Transverse colon (tissue), 4 donors: Measurements from ENCODE around the gene ZNF69. TPM values are rescaled to one million over a fixed set of nuclear protein-coding genes. Genes with fewer than 3 reads are reported as not detected.
"Not testable (repeated sequence)": the region's sequence is repeated elsewhere in the genome, so short reads cannot be mapped to it uniquely, and the experiment has no call there.

Source experiments
- DNase-seq: peaks from one replicate; pipeline ENCODE4 v3.0.0-alpha.2; 2019
- H3K27ac ChIP-seq, 4 donors: fragments of 200-600 bp; sonication (generic); 2 replicates each; pipeline ENCODE4 v1.5.1; 2016 to 2018; ENCODE audit warnings: inconsistent platforms in 4 of 4
- H3K27me3 ChIP-seq: fragments of 200-600 bp; sonication (generic); 2 replicates; pipeline ENCODE4 v1.5.1; 2017; ENCODE audit warnings: inconsistent platforms
- H3K36me3 ChIP-seq, 4 donors: fragments of 200-600 bp; sonication (generic); 2 replicates each; pipeline ENCODE4 v1.5.1; 2017 to 2019; ENCODE audit warnings: inconsistent platforms in 4 of 4
- H3K4me1 ChIP-seq, 4 donors: fragments of 200-600 bp; sonication (generic); 2 replicates each; pipeline ENCODE4 v1.5.1; 2017 to 2020; ENCODE audit warnings: inconsistent platforms in 4 of 4
- H3K4me3 ChIP-seq, 4 donors: fragments of 200-600 bp; sonication (generic); 1 replicate in 1 of 4; 2 replicates in 3 of 4; pipeline versions ENCODE4 v1.5.1 to v1.6.1; 2017 to 2019; ENCODE audit warnings: inconsistent platforms in 4 of 4
- H3K9me3 ChIP-seq, 2 donors: fragments of 200-600 bp; sonication (generic); 2 replicates each; pipeline ENCODE4 v1.5.1; 2017 to 2019; ENCODE audit warnings: inconsistent platforms in 2 of 2
- EP300 ChIP-seq: sonication (generic); formaldehyde crosslinking; IDR thresholded peaks from one replicate; pipeline ENCODE4 v1.6.1; 2017; ENCODE audit warnings: antibody characterized with exemption, low read depth
- POLR2A ChIP-seq: fragments of 450-650 bp; IDR thresholded peaks from one replicate; pipeline ENCODE4 v1.6.1; 2016; ENCODE audit warnings: antibody characterized with exemption, mild to moderate bottlenecking, moderate library complexity
- POLR2AphosphoS5 ChIP-seq, 3 donors: sonication (generic); formaldehyde crosslinking; IDR thresholded peaks; one replicate each; pipeline ENCODE4 v1.6.1; 2016; ENCODE audit warnings: antibody characterized with exemption in 3 of 3
- WGBS, 2 donors: methylation state at CpG; one replicate each; pipeline ENCODE4 v1.1.5; 2018; ENCODE audit warnings: low coverage in 1 of 2; 5-methylcytosine and 5-hydroxymethylcytosine counted together
- in situ Hi-C, 4 donors: fragments of 200-750 bp; cut with MboI; loops; one replicate each; pipeline versions ENCODE4 v1.15.0 to v1.15.1; 2017; ENCODE audit warnings: low sequenced_read_pairs in 3 of 4, low pct_ligation_motif_present in 1 of 4, low pct_unique_long_range_greater_than_20kb in 1 of 4
- intact Hi-C: fragments of 100-400 bp; cut with DNase I; formaldehyde crosslinking; loops from one replicate; pipeline ENCODE4 v1.15.1; 2023; ENCODE audit warnings: low total_unique reads
- total RNA-seq, 4 donors: library from RNA; depleted of rRNA; stranded (reverse); fragments of >200 nt; gene quantifications; one replicate each; pipeline ENCODE4 v1.1.0, GENCODE V29; 2016
- TF ChIP-seq, protein P1 (sequence below), 5 experiments: fragments of 200-600 bp in 3 of 5; fragments of 450-650 bp in 2 of 5; sonication (generic) in 3 of 5; IDR thresholded peaks; 1 replicate in 2 of 5; 2 replicates in 3 of 5; pipeline ENCODE4 v1.5.1; 2016 to 2017; ENCODE audit warnings: antibody characterized with exemption in 5 of 5, inconsistent platforms in 3 of 5, mild to moderate bottlenecking in 2 of 5, moderate library complexity in 1 of 5

ZNF69 gene
- total RNA-seq, 4 donors from 2014 or later = 27.4 to 42.6 (median 29.9) TPM

- no peak overlapping the region for H3K4me3 ChIP-seq
- in situ Hi-C loops = no loop called here
- TF ChIP-seq, protein P1, sequence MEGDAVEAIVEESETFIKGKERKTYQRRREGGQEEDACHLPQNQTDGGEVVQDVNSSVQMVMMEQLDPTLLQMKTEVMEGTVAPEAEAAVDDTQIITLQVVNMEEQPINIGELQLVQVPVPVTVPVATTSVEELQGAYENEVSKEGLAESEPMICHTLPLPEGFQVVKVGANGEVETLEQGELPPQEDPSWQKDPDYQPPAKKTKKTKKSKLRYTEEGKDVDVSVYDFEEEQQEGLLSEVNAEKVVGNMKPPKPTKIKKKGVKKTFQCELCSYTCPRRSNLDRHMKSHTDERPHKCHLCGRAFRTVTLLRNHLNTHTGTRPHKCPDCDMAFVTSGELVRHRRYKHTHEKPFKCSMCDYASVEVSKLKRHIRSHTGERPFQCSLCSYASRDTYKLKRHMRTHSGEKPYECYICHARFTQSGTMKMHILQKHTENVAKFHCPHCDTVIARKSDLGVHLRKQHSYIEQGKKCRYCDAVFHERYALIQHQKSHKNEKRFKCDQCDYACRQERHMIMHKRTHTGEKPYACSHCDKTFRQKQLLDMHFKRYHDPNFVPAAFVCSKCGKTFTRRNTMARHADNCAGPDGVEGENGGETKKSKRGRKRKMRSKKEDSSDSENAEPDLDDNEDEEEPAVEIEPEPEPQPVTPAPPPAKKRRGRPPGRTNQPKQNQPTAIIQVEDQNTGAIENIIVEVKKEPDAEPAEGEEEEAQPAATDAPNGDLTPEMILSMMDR (IDR thresholded peaks at IDR 0.05) = no peak
- TF ChIP-seq EP300 (no peak), POLR2A (no peak), POLR2AphosphoS5 (IDR thresholded peaks at IDR 0.05) (no peak)
- no peak overlapping the region for H3K27ac ChIP-seq
- peaks cover 0 to 1% (median under 1%) of the 10 kb centered on the region in 4 donors for H3K4me1 ChIP-seq
- H3K36me3 ChIP-seq = peaks cover 0 to 18% (median 3%) of the 10 kb centered on the region in 4 donors
- H3K27me3 ChIP-seq = no peaks in the 10 kb centered on the region
- intact Hi-C loops = no loop called here
- H3K9me3 ChIP-seq = peaks cover 29% of the 10 kb centered on the region in 2 donors
- WGBS, 2 donors = 82% methylated on average over 2 of the region's 2 CpGs; no CpG with 5 or more reads in 1 of the 2 donors
- DNase-seq = no peak
These were observed 26.3 kb upstream of the ZNF69 start for GRCh38 chr19:11861301-11861700.

- intact Hi-C loops, in situ Hi-C loops, H3K4me3 ChIP-seq, DNase-seq, H3K27ac ChIP-seq, H3K27me3 ChIP-seq, H3K4me1 ChIP-seq: not testable (repeated sequence)
- Histone ChIP-seq H3K36me3 (peaks cover 0 to 48% (median 17%) of the 10 kb centered on the region in 4 donors), H3K9me3 (peaks cover 53 to 83% of the 10 kb centered on the region in 2 donors)
- 91 to 95% methylated on average over 4 of the region's 4 CpGs for WGBS, 2 donors
These were observed 19.8 kb upstream of the ZNF69 start for GRCh38 chr19:11867766-11868165.

- no peak overlapping the region for H3K4me3 ChIP-seq
- H3K9me3 ChIP-seq = peaks cover 52 to 82% of the 10 kb centered on the region in 2 donors
- in situ Hi-C loops (no loop called here), intact Hi-C loops (no loop called here)
- no peaks in the 10 kb centered on the region for H3K27me3 ChIP-seq
- 92 to 93% methylated on average over 4 to 8 of the region's 8 CpGs for WGBS, 2 donors
- DNase-seq = no peak
- no peak overlapping the region for H3K27ac ChIP-seq
- H3K4me1 ChIP-seq = no peaks in the 10 kb centered on the region
- no peak for TF ChIP-seq POLR2AphosphoS5 (IDR thresholded peaks at IDR 0.05)
- TF ChIP-seq EP300 = no peak
- no peak for TF ChIP-seq POLR2A
- TF ChIP-seq, protein P1 (IDR thresholded peaks at IDR 0.05) = no peak
- H3K36me3 ChIP-seq = peaks cover 0 to 46% (median 17%) of the 10 kb centered on the region in 4 donors
These were observed 19.4 kb upstream of the ZNF69 start for GRCh38 chr19:11868188-11868587.

DNA sequence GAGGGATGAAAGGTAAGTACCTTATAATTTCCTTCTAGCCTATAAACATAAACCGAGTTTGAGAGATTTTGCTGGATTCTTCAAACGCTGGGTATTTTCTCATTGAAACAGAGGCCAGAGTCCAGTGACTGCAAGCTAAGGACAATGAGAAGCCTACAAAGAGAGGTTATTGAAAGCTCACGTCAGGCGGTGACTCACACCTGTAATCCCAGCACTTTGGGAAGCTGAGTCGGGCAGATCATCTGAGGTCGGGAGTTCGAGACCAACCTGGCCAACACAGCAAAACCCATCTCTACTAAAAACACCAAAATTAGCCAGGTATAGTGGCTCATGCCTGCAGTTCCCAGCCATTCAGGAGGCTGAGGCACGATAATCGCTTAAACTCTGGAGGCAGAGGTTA lies 15.0 kb upstream of the ZNF69 start:
- Histone ChIP-seq H3K4me1 (no peaks in the 10 kb centered on the region), H3K36me3 (peaks cover 0 to 18% (median 7%) of the 10 kb centered on the region in 4 donors), H3K4me3 (no peak overlapping the region), H3K9me3 (peaks cover 28 to 42% of the 10 kb centered on the region in 2 donors), H3K27ac (no peak overlapping the region), H3K27me3 (no peaks in the 10 kb centered on the region)
- intact Hi-C loops (no loop called here), in situ Hi-C loops (no loop called here)
- DNase-seq = no peak
- TF ChIP-seq EP300 = no peak
- no peak for TF ChIP-seq POLR2A
- TF ChIP-seq POLR2AphosphoS5 (IDR thresholded peaks at IDR 0.05) = no peak
- TF ChIP-seq, protein P1 (IDR thresholded peaks at IDR 0.05) = no peak
- 91 to 94% methylated on average over 4 to 9 of the region's 9 CpGs for WGBS, 2 donors

GRCh38 chr19:11873762-11874161 lies 13.8 kb upstream of the ZNF69 start:
- DNase-seq = no peak
- H3K27ac ChIP-seq = no peak overlapping the region
- no peak overlapping the region for H3K4me3 ChIP-seq
- WGBS, 2 donors = 50 to 75% methylated on average over 1 of the region's 1 CpG
- TF ChIP-seq POLR2A (no peak), POLR2AphosphoS5 (IDR thresholded peaks at IDR 0.05) (no peak)
- TF ChIP-seq, protein P1 (IDR thresholded peaks at IDR 0.05) = no peak
- H3K36me3 ChIP-seq = peaks cover 0 to 6% (median 2%) of the 10 kb centered on the region in 4 donors
- H3K4me1 ChIP-seq = no peaks in the 10 kb centered on the region
- in situ Hi-C loops (no loop called here), intact Hi-C loops (no loop called here)
- no peaks in the 10 kb centered on the region for H3K27me3 ChIP-seq
- H3K9me3 ChIP-seq = peaks cover 17 to 31% of the 10 kb centered on the region in 2 donors
